NCI-H187 (cell line): ENCODE results near the gene TRMT1L.

ENCODE experiments used
- DNase-seq, 2 experiments: peaks; one replicate each; lab custom pipeline; 2025; lab: John Stamatoyannopoulos, UW

Gene TRMT1L

DNA sequence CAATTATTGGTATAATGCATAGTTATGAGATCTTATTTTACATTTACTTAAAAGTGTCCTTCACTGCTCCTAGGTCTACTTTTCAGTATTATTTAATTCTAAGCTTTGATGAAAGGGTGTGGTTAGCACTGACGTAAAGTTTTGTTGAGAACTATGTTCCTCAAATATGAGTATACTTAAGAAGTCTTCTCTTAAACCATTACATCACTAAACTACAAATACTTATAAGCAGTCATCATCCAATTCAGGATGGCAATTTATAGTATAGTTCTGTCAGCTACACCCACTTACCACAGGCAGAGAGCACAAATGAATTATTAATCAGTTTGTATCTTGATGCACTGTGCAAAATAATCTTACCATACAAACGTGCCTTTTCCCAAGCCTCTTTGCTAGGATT lies 27.0 kb downstream of the TRMT1L start:
- no peak for DNase-seq

DNA sequence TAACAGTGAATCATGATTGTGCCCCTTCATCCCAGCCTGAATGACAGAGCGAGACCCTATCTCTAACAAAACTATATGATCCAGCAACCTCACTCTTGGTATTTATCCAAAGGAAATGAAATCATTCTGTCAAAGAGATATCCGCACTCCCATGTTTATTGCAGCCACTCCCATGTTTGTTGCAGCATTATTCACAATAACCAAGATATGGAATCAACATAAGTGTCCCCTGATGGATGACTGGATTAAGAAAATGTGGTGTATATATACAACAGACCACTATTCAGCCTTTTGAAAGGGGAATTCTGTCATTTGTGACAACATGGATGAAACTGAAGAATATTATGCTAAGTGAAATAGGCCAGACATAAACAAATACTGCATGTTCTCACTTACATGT lies 44.4 kb downstream of the TRMT1L start:
- DNase-seq, result no peak

DNA sequence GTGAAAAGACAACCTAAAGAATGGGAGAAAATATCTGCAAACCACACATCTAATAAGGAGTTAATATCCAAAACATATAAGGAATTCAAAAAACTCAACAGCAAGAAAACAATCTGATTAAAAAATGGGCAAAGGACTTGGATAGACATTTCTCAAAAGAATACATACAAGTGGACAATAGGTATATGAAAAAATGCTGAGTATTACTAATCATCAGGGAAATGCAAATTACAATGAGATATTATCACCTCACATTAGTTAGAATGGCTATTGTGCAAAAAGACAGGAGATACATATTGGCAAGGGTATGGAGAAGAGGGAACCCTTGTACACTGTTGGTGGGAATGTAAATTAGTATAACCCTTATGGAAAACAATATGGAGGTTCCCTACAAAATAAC lies 44.9 kb downstream of the TRMT1L start:
- no peak for DNase-seq

DNA sequence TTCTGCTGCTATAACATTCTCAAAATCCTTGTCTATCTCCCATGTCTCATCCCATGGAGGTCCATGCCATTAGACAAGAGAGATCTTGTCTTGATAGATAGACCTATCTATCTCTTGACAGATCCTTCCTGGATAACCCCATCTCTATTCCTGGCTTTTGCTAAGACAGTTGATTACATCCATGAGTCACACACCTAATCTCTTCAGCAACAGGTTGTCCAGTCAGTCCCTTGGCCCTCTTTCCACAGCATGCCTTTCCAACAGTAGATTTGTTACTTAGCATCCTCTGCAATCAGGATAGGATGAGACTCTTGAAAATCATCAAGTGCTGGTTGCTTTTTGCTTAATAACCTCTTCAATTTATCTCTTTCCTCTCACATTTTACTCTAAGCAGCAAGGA lies 46.6 kb downstream of the TRMT1L start:
- no peak for DNase-seq

DNA sequence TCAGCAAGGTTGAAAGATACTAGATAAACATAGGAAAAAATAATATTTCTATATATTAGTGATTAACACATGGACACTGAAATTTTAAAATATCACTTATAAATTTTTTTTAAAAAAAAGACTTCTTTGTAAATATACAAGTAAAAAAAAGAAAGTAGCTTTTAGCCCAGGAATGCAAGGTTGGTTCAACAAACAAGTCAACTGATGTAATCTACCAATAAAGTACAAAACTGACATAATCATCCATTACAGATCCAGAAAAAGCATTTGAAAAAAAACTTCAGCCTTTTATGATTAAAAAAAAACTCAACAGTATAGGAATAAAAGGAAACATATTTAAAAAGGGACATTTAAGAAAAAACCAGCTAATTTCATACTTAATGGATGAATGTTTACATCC lies 48.4 kb downstream of the TRMT1L start:
- DNase-seq, result no peak

DNA sequence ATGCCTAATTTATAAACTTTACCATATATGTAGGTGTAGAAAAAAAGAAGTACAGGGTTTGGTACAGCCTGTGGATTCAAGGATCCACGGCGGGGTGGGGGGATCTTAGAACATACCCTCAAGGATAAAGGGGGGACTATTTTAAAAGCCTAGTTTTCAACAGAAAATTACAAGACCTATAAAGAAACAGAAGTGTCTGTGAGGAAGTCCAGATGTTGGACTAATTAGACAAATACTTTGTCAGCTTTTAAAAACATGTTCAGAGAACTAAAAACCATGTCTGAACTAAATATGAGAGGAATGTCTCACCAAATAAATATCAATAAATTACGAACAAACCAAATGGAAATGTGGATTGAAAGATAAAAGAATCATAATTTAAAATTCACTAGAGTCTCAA lies 51.6 kb downstream of the TRMT1L start:
- DNase-seq, result no peak

DNA sequence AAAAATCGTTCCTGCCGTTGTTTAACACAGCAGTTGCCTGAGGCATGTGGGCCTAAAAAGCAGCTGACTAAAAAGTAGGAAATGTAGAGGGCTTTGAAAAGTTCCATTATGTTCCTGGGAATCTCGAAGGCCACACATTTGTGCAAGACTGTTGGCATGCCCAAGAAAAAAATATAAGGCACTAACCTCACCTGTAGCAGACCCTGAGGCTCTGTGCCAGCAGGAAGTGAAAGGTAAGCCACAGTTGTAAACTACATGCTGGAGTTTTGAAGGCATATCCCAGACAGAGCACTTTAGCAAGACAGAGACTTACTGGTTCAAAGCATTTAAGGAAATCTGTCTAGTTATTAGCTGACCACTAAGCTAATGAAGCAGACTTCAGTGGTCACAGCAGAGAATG lies 52.7 kb downstream of the TRMT1L start:
- DNase-seq, result no peak

DNA sequence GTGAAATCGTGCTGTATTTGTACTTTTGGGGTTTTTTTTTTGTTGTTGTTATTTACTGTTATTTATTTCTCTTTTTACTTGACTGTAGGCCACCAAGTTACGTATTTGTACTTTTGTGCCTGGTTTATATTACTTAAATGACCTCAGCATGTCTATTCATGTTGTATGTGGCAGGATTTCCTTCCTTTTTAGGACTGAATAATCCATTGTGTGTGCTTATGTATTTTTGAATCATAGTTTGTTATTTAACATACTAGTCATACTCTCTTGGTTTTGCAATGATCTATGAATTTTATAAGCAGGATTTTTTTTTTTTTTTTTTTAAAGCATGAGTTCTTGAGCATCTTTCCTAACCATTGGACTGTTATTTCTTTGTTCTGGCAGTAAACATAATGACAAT lies 60.2 kb downstream of the TRMT1L start:
- no peak for DNase-seq

DNA sequence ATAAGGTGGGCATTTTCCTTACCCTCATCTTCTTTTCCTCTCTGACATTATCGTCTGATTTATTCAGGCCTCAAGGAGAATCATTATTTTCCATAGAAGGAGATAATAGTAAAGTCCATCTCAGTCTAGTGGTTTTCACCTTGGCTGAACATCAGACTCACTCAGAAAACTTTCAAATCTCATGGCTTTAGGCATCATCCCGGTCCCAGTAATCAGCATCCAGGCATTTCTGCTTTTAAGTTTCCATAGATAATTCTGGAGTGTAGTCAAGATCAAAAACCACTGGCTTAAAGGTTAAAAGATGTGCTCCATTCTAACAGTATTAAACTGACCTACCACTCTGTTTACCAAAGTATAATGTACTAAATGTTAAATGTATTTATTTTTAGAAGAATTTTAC lies 62.0 kb downstream of the TRMT1L start:
- DNase-seq, result no peak

DNA sequence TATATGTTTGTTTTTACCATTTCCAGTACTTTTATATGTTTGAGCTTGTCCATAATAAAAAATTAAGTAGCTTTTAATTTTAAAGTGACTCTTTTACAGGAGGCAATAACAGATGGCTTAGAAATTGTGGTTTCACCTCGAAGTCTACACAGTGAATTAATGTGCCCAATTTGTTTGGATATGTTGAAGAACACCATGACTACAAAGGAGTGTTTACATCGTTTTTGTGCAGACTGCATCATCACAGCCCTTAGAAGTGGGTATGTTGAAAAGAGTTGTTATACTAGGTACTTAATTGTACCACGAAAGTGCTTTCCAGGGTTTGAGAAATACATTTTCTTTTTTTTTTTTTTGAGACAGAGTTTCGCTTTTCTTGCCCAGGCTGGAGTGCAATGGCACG lies 65.3 kb downstream of the TRMT1L start:
- DNase-seq, result no peak

DNA sequence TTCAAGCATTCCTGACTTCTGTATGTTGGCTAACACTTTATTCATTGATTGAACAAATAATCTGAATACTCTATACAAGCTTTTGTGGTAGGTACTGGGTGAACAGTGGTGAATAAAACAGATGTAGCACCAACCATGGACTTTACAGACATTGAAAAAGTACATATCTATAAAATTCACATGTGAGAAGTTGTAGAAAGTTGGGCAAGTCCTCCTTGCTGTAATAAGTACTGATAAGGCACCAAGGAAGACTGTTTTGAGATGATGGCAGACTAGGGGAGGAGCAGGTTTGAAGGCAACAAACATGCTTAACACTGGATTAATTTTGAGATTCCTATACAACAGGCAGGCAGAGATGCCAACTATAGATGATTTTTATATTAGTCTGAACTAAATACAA lies 69.0 kb downstream of the TRMT1L start:
- no peak for DNase-seq

DNA sequence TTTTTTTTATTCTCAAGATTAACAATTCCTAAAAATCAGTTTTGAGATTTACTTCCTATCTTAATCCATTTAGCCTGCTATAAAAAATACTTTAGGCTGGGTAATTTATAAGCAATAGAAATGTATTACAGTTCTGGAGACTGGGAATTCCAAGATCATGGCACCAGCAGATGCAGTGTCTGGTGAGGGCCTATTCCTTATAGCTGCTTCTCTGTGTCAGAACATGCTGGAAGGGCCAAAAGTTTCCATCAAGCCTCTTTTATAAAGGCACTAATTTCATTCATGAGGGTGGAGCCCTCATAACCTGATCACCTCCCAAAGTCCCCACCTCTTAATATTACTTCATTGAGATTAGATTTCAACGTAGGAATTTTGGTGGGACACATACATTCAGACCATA lies 69.7 kb downstream of the TRMT1L start:
- no peak for DNase-seq

DNA sequence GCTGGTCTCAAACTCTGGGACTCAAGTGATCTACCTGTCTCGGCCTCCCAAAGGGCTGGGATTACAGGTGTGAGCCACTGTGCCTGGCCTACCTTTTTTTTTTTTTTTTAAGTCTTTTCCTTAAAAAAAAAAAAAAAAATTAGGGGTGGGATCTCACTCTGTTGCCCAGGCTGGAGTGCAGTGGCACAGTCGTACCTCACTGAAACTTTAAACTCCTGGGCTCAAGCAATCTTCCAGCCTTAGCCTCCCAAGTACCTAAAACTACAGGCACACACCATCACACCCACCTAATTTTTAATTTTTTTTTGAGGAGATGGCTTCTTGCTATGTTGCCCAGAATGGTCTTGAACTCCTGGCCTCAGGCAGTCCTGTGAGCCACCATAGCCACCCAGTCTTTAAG lies 72.9 kb downstream of the TRMT1L start:
- no peak for DNase-seq

DNA sequence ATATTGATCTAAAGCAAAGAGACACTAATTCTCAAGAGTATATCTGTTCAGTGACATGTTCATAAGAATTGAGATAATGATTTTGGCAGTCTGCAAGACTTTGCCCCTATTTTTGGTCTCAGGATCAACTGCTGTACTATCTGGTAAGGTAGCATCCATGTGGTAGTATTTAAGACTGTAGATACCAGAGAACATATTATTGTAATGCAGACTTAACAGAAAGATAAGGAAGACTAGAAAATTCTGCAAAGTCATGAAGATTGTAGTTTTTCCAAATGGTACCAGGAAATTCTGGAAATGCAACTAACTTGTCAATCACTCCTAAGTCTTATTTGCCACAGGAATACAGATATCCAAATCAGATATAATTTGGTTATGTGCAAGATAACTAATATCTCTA lies 76.3 kb downstream of the TRMT1L start:
- no peak for DNase-seq

DNA sequence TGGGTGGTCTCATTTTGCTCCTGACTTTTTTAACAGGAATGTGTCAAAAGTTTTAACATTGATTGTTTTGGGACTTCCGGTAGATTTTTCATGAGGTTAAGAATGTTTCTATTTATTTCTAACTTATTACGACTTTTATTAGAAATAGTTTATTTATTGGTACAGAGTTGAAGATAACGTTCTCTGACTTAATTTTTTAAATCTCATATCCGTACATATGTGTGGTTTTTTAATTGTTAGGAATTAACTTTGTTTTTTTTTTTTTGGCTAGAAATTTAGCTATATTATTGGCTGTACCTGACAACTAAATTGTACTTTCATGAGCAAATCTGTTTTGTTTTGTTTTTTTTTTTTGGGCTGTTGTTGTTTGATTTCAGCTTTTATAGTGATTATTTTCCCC lies 79.4 kb downstream of the TRMT1L start:
- DNase-seq, result no peak

DNA sequence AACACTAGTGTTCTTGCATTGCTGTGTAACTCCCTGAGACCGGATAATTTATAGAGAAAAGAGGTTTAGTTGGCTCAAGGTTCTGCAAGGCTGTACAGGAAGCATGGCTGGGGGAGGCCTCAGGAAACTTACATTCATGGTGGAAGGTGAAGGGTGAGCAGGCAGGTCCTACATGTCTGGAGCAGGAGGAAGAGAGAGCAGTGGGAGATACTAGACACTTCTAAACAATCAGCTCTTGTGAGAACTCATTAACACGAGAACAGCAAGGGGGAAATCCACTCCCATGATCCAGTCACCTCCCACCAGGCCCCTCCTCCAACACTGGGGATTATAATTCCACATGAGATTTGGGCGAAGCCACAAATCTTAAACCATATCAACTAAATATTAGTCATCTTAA lies 81.3 kb downstream of the TRMT1L start:
- no peak for DNase-seq

DNA sequence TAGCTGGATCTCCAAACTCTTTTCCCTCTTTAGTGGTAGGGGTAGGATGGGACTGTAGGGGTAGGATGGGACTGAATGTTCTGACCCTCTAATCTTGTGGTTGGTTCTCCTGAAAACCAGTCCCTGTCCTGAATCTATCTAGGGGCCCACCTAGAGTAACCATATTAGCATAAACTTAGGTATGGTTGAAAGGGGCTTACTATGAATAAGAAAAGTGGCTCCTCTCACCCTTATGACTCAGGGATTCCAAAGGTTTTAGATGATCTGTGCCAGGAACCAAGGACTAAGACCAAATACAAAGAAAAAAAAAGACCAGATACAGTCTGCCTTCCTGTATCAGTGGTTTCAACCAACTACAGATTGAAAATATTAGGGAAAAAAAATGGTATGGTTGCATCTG lies 82.4 kb downstream of the TRMT1L start:
- DNase-seq, result no peak

DNA sequence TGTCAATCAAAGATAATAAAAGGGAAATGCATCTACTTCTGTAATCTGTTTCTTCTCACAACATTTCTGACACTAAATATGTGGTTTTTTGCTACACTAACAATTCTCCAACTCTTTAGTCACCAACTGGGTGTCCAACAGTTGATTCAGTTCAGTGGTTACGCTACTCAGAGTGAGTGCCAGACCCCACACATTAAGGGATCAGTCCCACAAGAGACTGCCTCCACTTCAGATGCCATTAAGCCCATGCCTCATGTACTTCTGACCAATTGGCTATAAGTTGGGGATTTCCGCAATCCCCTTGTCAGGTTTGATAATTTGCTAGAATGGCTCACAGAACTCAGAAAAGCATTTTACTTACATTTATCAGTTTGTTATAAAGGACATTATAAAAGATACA lies 83.0 kb downstream of the TRMT1L start:
- DNase-seq, result no peak

DNA sequence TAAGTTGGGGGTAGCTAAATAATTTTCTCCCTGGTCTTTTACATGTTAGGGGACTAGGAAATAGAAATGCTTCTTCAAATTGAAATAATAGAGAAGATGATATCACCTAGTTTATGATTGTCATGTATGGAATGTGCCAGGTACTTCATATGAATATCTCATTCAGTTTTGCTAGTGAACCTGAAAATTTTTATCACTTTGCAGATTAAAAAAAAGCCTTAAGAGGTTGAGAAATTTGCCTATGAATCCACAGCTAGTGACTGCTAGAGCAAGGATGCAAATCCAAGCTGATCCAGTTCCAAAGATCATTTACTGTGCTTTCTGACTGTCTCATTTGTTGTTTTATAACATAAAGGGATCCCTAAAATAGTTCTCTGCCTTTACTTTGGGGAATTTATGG lies 86.7 kb downstream of the TRMT1L start:
- DNase-seq, result no peak

DNA sequence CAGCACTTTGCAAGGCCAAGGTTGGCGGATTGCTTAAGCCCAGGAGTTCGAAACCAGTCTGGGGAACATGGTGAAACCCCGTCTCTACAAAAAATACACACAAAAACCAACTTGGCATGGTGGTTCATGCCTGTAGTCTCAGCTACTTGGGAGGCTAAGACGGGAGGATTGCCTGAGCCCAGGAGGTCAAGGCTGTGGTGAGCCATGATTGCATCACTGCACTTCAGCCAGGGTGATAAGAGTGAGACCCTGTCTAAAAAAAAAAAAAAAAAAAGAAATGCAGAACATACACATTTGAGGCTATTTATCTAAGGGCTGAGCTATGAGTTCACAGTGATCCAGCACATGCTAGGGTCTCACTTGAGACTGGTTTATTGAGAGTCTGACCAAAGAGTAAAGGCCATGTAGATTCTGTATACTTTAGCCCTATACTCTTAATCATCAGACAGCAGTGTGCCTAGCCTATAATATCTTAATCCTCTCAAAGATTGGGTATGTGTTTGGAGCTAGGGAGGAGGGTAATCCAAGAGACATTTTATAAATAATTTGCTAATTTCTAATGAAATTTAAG lies 87.5 kb downstream of the TRMT1L start:
- DNase-seq, result no peak

DNA sequence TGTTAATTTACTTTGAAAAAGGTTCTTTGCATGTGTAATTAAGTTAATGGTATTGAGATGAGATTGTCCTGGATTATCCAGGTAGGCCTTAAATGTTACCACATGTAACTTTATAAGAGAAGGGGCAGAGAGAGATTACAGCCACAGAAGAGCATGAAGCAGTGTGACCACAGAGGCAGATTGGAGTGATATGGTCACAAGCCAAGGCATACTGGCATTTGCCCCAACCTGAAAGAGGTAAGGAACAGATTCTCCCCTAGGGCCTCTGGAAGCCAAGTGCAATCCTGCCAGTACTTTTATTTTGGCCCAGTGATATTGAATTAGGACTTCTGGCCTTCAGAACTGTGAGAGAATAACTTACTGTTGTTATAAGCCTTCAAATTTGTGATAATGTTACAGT lies 88.4 kb downstream of the TRMT1L start:
- no peak for DNase-seq
